Measurements from ENCODE around the gene VIM.

GRCh38 chr10:17240096-17240495 lies 12.1 kb downstream of the VIM start:
- TF ChIP-seq CTCF (IDR thresholded peaks at IDR 0.05) (no peak), POLR2A (IDR thresholded peaks at IDR 0.05) (no peak)

Data from right lobe of liver (tissue), 4 donors.